H54 (cell line): ENCODE data around the gene ABHD10.
"Not testable (repeated sequence)": the region's sequence is repeated elsewhere in the genome, so short reads cannot be mapped to it uniquely, and the experiment has no call there.

Source experiments
- DNase-seq: peaks from one replicate; pipeline ENCODE4 v3.0.0; 2011; ENCODE audit warnings: low spot score, mixed read lengths; ENCODE audit not compliant: insufficient read length
- FAIRE-seq: peaks from 3 replicates; lab custom pipeline; 2011; peaks lifted over from hg19 to GRCh38; lab: Jason Lieb, UNC
- POLR2A ChIP-seq: IDR thresholded peaks from 2 replicates; pipeline ENCODE4 v1.6.1; 2011; ENCODE audit warnings: low read depth, mild to moderate bottlenecking, low read length

ABHD10 gene

DNA sequence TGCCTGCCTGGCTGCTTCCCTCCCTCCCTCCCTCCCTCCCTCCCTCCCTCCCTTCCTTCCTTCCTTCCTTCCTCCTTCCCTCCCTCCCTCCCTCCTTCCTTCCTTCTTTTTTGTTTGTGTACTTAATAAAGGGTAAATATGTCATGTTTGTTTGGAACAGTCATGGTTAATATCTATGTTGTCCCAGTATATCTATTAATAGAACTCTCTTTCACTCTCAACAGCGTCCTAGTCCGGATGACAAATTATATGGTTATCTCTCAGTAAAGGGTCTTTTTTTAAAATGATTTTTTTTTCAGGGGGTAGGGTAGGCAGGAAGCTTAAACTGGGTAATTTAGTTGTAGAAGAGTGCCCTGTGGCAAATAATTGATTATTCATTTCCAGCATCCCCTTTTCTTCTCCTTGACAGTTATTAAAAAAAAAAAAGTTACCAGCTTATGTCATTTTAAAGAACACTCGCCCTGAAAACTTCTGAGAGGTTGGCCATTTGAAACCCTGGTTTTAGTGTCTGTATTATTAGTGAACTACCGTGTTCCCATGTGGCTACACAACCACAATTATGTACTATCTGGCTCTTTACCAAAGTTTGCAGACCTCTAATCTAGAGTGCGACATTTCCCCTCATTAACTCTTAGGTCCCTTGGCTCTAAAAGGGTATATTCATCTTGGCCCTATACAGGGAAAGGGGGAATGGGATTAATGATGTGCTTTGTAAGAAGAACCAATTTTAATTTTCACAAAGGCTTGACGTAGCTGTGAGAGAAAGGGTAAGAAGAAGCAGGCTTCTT is 33.6 kb downstream of the ABHD10 start:
- no peak for FAIRE-seq
- no peak for DNase-seq
- no peak for TF ChIP-seq POLR2A

DNA sequence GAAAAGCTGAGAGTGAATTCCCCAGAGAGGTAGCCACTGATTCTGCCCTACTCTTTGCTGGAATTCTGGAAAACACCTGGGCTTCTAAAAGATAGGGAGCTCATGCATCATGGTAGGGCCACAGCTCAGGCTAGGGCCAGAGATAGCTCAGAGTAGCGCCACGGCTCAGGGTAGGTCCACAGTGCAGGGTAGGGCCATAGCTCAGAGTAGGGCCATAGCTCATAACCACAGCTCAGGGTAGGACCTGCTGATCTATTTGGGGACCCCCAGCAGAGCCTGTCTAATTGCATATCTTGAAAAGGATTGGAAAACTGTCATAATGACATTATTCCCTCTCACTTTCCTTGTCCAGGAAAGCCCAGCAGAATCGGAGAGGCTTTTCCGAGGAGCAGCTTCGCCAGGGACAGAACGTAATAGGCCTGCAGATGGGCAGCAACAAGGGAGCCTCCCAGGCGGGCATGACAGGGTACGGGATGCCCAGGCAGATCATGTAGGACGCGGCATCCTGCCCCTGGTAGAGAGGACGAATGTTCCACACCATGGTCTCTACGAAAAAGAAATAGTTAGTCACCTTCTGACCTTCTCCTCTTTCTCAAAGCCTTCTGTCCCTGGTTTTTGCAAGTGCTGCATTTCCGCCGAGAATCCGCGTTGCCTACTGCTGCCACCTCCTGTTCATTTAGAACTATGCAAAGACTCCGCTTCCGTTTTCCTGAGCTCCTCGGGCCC is 34.4 kb downstream of the ABHD10 start:
- FAIRE-seq, result peak; percentile 57
- TF ChIP-seq POLR2A, result no peak
- peak; percentile 32 for DNase-seq

DNA sequence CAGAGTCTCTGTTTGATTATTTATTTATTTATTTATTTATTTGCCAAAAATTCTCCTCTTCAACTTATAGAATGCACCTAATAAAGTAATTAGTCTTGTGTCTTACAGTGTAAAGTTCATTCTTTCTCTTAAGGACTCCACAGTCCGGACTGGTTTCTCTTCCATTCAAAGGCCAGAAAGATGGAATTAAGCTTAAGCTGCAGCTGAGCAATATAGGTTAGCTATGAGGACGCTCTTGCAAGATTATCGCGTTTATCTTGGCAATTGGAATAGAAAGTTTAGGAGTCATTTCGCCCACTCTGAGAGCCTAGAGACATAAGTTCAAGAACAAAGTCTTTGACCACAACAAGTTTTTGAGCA is 34.9 kb downstream of the ABHD10 start:
- DNase-seq (no peak), FAIRE-seq (no peak)
- no peak for TF ChIP-seq POLR2A

DNA sequence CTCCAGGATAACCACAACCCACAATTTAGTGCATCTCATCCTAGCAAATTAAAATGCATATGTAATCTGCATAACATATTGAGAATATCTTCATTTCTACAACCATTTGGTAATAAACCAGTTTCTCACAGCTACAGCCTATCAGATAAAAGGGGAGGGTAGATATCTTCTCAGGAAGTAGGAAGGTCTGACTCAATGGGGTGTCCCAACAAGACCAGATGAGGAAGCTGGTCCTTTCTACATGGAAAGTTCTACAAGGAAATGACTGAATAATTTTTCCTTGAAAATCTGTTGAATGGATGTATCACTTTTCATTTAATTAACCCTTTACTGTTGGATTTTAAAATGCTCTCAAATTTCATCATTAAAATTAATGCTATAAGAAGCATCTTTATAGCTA is 38.3 kb downstream of the ABHD10 start:
- no peak for FAIRE-seq

DNA sequence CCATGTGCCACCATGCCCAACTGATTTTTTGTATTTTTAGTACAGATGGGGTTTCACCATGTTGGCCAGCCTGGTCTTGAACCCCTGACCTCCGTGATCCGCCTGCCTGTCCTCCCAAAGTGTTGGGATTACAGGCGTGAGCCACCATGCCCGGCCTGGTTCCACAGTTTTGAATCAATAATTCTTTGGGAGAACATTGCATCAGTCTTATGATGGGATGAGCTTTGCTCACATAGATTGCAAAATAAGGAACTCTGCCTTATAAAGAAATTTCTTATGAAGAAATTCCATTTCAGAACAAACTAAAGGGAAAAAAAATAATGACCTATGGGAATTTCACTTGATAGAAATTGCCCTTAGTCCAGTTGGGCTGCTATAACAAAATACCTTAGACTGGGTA is 39.9 kb downstream of the ABHD10 start:
- no peak for FAIRE-seq
- TF ChIP-seq POLR2A, result no peak
- DNase-seq, result no peak

More for the DNA sequence above, 38.3 kb downstream of the ABHD10 start:
- no peak for DNase-seq
- TF ChIP-seq POLR2A, result no peak

DNA sequence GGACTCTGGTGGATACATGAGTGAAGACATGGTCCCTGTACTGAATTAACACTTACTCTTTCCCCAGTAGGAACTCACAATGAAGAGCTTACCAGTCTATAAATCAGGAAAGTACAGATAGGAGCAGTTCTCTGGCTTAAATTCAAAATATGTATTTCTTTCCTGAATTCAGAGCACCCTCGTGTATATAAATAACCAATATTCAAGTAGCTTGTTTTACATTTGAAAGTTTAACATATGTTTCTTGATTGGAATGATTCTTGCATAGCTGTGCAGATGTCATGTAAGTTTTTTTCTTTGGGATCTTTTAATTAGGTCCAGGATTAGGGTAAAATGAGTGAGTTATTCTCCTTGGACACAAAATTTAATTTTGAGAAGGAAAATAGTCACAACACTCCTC is 40.9 kb downstream of the ABHD10 start:
- DNase-seq (no peak), FAIRE-seq (no peak)
- TF ChIP-seq POLR2A, result no peak

DNA sequence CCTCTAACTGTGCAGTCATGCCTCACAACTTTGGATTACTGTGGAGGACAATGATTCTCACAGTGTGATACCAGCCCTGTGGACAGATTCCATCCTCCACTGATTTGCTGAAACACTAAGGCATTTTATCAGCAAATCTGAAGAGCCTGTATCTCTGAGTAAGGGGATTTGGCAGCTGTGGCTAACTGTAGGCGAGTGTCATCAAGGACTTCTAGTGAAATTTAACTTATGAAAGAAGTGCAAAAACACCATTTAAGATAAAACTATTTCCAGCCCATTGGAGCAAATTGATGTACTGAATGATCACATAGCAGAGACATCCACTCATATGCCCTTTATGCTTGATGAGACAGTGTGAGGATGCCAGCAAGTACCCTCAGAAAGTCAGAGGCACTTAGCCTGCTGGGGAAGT is 41.9 kb downstream of the ABHD10 start:
- DNase-seq, result no peak
- FAIRE-seq, result no peak
- TF ChIP-seq POLR2A, result no peak

DNA sequence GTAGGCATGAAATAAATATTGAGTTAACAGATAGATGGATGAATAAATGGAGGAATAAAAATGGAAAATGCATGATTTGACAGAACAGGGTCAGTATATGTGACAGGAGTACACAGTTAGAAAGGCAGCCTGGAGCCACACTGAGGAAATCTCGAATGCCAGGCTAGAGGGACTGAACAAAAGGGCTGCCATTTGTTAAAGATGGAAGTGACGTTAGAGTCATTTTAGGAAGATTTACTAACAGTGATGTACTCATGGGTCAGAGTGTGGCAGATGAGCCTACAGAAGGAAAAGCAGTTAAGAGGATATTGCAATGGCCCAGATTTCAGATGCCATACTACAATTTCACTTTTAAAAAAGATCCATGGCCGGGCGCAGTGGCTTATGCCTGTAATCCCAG is 48.3 kb downstream of the ABHD10 start:
- DNase-seq, result no peak
- TF ChIP-seq POLR2A, result no peak
- no peak for FAIRE-seq

DNA sequence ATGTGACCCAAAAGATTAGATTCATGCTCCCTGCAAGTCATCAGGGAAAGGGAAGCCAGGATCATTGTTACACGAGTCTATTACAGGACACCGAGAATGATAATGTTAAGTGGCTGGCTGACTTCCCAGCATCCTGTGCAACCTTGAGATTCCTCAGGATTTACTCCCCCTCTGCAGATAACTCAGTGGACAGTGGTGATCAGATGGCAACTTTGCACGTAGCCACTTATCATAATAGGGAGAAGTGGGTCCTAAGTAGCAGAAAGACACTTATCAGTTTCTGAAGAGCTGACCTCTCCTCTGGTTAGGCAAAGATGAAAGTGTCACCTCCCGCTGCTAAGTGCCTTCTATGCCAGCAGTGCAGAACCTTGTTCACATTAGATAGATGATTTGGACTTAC is 49.0 kb downstream of the ABHD10 start:
- DNase-seq, result no peak
- TF ChIP-seq POLR2A, result no peak
- FAIRE-seq, result no peak

DNA sequence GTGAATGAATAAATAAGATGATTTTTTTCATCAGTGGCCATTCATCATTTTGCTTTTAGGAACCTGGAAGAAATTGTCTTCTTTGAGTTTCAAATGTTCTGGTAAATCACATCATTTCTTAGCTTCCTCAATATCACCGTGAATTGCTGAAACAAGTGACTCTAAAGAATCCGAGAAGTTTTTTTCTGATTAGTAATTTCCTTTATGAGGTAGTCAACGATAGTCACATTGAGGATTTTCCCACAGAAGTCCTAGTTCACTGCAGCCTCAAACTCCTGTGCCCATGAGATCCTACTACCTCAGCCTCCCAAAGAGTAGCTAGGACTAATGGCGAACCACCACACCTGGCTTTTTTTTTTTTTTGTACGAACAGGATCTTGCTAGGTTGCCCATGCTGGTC is 52.1 kb downstream of the ABHD10 start:
- no peak for FAIRE-seq
- no peak for DNase-seq
- no peak for TF ChIP-seq POLR2A

DNA sequence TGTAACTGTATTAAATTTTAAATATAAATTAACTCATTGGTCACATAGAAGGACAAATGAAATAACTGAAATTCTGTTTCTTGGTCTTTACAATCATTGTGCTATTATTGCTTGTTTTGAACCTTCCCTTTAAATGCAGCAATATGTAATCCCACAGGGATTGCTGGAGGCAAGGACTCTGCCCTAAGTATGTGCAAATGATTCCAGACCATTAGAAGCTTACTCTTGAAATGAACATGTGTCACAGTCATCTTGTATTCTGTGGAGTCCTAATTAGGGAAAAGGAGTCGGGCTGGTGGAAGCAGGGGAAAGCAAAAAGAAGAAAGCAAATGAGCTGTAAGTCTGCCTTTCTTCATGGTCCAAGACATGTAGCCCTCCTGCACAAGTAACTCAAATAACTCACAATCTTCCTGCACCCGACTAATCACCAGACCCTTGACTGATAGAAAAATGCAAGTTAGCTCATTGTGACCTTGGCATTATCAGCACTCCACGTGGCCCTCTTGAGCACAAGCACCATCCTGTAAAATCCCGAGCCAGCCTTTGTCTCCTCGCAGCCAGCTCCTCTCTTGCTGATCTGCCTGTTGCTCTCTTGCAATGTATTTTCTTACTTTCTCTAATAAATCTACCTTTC is 53.4 kb downstream of the ABHD10 start:
- DNase-seq, result no peak
- no peak for FAIRE-seq
- TF ChIP-seq POLR2A, result no peak

DNA sequence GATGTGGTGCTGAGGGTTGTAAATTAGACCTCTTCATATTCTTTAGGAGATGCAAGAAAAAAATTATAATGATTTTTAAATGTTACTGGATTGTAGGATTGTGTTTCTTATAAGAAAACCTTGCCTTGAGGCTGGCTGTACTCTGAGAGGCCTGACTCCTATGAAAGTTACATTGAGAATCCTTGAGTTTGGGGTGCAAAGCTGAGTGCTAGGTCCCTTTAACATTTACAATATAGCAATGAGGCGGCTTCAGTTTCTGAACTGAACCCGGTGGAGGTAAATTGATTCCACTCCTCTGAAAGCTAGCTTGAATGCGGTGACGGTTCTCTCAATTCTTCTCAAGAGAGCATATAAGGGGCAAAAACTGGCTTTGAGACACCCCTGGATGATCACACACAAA is 55.6 kb downstream of the ABHD10 start, which contains the start of gene TMPRSS7:
Gene TMPRSS7, plus strand, starts transcription at position 301 of the 400 bp plus-strand sequence. CDS start 110 bp downstream, outside the sequence.
- TF ChIP-seq POLR2A, result no peak
- DNase-seq, result no peak
- FAIRE-seq, result no peak

DNA sequence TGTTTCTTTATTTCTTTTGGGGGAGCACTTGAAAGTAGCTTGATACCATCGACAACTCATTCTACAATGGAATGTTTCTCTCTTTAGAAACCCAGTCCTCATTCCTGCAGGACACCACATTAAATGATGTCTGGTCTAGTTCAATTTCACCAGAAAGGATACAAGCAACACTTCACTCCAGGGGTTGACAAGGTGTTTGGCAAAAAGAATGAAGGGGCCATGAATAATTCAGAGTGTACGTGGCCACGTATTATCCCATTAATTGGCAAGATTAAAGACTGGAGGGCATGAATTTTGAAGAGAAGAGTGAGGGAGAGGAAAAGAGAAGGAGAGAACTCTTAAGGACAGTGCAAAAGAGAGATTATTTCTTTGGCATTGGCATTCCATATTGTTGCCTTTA is 56.4 kb downstream of the ABHD10 start:
- no peak for TF ChIP-seq POLR2A

DNA sequence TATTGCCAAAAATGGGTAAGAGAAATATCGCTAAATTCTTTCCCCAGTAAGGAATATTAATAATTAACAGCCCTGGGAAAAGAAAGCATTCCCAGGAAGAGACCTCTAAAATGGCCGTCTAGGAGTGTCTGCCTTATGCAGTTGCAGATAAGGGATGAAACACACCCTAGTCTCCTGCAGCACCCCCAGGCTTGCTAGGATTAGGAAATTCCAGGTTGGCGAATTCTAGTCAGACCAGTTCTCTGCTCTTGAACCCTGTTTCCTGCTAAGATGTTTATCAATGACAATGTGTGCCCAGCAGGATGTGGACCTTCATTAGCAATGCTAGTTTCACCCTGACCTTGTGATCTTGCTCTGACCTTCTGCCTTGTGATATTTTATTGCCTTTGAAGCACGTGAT is 58.4 kb downstream of the ABHD10 start:
- DNase-seq, FAIRE-seq: not testable (repeated sequence)

More for the DNA sequence above, 56.4 kb downstream of the ABHD10 start:
- DNase-seq, result no peak
- no peak for FAIRE-seq
